HTERT RPE-1 (cell line): ENCODE measurements around the gene GABBR2.

ENCODE experiments used
- in situ Hi-C: fragments of 300-500 bp; cut with MboI; formaldehyde crosslinking; loops from 4 replicates; pipeline ENCODE4 v1.14.3; 2020; ENCODE audit warnings: low sequenced_read_pairs

The GABBR2 gene

DNA sequence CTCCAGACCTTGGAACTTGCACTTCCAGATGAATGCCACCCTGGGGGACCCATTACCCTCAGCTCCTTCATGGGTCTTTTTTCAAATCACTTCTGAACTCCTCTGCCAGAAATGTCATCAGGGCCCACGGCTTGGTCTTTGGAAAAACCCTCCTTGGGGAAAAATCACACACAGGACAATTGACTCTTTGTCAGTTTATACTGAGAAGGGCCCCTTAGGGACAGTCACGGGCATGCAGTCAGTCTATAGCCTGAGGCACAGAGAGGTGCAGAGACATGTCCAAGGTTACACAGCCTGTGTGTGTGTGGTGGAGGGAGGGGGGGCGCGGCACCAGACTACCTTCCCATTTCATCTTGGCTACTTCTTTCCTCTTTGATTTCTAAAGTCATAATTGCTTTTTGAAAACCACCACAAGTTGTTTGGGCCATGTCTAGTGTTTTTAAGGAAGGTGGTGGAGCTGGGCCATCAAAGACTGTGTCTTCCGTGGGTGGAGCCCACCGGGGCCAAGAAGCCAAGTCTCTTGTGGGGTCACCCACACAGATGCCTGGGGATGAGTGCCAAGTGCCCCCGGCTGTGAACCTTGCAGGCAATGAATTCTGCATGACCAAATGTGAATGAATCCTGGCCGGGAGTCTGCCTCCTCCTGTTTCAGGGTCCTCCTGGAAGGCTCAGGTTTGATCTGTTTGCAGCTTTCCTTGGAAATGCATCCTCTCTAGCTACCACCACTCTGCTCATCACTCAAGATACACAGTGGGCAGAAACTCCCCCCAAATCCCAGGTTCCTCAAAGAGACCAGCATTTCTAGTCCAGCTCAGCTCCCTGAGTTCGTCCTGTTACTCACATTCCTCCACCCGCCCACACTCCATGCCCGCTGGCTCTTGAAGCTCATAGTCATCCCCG lies 253.2 kb downstream of the GABBR2 start:
- in situ Hi-C loops: no loop called here

DNA sequence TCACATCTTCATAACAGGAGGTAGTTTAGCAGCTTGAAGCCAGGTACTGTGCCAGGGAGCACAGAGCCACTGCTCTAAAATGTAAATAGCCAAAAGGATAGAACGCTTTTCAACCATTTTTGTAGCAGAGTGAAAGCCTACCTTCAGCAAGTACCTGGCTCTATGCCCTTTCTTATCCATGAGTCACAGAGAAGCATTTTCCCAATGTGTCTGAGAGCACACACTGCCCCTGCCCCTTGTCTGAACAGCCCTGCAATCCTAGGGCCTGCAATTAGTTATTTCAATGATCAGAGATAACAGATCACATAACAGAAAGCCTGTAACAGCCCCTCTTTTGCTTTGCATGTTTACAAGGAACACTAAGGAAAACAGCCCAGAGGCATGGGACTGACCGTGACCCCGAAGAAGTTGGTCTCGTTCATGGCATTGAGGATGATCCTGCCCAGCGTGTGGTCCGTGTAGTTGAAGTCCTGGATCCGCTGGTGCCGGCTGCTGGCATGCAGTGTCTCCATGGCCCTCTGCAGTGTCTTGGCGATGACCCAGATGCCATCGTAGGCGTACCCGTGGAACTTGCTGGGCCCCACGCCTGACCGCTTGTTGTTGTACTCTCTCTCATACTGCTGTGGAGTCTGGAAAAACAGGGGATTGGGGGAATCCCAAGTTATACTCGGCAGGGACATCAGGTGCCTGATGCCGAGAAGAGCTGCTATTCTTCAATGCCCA lies 255.0 kb downstream of the GABBR2 start:
- in situ Hi-C loops: no loop called here

DNA sequence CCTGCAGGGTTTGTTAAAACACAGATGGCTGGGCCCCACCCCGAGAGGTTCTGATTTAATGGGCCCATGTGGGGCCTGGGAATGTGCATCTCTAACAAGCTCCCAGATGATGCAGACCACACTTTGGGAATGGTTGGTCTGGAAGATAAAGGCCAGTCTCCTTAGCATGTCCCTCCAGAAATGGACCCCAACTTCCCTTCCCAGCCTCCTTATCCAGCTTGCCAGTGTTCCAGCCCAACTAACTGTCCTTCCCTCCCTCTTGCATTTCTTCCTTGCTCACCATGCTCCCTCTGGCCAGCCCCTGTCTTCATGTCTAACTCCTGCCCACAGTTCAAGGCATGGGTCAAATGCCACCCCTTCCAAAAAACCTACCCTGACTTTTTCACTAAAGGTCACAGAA lies 257.2 kb downstream of the GABBR2 start:
- in situ Hi-C loops: no loop called here

DNA sequence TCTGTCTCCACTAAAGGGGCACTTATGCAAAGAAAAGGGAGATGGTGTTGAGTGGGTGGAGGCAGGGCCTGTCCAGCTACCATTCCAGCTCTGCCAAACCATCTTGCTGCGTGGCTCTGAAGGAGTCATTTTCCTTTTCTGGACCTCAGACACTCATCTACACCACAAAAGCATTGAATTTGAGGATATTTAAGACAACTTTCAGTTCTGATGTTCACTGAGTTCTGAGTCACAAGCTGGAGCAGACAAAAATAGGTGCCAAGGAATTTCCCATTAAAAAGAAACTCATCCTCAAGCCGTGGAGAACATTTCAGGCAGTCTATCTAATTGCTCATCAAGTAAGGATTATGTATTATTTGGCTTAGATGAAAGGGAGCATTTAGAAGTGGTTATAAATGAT lies 258.2 kb downstream of the GABBR2 start:
- in situ Hi-C loops: no loop called here

DNA sequence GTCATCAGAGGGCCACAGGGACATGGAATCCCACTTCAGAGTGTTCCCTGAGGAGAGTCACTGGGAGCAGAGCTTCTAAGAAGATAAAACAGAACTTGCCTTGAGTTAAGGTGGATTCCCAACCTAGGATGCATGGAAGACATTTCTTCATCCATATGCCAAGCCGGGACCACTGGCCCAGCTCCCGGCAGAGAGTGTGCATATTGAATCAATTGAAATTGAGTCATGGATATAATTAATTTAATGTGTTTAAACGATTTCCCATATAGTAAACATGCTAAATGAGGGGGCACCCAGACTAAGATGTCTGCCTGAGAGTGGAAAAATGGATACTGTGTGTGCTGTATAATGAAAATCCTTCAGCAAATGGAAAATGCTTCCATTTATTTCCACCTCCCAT lies 258.9 kb downstream of the GABBR2 start:
- in situ Hi-C loops: no loop called here

DNA sequence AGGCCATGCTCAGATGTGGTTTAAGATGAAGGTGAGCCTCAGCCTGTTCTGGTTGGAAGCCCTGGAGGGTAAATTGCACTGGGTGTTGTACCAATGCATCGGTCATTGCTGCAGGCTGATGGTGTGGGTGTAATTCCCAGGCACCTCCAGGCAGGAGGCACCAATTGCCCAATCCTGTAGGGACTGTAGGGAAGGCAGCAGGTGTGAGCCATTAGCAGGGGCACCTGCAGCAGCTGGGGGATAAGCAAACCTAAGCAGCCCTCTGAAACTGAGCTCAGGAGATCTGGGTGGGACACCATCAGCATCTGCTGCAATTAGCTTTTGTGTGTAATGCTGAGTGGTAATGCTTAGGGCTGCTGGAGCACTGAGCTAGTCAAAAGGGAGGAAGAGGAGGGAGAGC lies 263.2 kb downstream of the GABBR2 start:
- in situ Hi-C loops: no loop called here

DNA sequence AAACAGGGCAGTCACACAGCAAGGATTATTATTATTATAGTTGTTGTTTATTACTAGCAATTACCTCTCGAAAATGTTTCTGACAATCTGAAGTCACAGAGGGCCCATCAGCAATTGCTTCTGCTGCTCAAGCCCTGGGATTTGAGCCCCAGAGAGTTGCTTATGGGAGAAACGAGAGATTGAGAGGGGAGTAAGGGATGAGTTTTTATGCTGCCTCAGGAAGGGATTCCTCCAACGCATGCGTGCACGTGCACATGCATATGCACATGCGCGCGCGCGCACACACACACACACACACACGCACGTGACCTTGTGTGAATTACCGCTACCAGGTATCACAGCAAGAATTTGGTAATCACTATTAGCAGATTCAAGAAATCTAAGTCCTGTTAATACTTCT lies 264.1 kb downstream of the GABBR2 start:
- in situ Hi-C loops: no loop called here

DNA sequence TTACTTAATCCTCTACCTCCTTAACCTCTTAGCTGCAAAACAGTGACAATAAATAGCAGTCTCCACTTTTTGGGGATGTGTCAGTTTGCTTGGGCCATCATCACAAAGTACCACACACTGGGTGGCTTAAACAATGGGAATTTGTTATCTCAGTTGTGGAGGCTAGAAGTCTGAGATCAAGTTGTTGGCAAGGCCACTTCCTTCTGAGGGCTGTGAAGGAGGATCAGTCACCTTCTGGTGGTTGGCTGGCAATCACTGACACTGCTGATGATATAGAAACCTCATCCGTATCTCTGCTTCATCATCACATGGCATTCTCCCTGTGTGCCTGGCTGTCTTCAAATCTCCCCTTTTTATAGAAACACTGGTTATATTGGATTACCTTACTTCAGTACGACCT lies 266.2 kb downstream of the GABBR2 start:
- in situ Hi-C loops: no loop called here

DNA sequence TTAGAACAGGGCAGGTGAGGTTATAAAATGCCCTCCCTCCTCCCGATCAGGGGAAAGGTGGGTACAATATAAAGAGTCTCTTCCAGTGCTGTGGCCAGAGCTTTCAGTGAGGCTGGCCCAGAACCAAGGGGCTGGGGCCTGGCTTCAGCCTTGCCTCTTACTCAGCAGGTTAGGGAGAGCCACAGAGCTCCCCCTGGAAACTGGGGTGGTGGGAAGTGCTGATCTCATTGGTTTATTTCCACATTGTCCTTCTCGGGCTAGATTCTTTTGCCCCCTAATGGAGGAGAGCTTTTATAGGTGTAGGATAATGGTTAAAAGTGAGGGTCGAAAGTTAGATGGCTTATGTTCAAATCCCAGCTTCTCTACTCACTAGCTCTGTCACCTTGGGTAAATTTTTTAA lies 266.6 kb downstream of the GABBR2 start:
- in situ Hi-C loops: no loop called here

DNA sequence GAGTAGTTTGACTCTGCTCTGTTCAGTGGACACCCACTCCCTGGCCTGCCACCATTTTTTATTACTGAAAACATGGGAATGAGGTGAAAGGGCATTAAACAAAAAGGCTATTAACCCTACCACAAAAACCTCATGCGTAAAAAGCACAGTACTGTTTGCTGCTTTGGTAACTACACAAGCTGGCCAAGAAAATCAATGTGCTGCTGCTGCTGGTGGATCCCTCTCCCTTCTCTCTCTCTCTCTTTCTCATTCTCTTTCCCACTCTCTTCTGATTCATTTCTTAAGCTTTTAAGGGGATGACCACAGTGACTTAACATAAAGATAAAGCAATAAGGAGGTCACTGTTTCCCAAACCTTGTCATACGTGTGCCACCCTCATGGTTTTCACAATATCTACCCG lies 270.1 kb downstream of the GABBR2 start:
- in situ Hi-C loops: no loop called here

DNA sequence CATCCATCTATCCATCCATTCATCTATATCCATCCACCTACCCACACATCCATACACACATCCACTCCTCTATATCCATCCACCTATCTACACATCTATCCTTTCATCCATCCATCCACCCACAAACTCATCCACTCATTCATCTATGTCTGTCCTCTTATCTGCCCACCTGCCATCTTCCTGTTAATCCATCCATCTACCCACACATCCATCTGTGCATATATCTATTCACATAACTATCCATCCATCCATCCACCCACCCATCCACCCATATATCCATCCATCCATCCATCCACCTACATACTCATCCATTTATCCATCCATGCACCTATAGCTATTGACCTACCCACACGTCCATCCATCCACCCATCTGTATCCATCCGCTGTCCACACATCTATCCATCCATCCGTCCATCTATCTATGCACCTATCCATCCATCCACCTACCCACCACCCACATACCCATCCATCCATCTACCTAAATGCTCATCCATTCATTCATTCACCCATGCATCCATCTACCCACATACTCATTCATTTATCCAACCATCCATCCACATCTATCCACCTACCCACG lies 271.2 kb downstream of the GABBR2 start:
- in situ Hi-C loops: no loop called here

DNA sequence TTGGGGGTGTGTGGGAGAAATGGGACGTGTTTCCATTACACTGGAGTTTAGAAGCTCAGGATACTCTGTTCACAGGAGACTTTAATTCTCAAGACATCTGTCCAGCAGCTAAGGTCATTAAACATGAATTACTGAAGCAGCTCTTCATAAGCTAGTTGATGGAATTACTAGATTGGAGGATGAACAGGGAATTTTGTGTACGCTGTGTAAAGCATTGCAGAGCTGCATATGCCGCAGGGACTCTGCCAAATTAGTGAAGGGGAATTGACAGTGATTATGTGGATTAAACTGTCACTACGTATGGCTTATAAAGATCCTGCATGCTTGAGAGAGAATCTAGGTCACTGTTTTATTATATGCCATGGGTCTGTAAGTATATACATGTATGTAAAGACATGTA lies 275.8 kb downstream of the GABBR2 start:
- in situ Hi-C loops: no loop called here

DNA sequence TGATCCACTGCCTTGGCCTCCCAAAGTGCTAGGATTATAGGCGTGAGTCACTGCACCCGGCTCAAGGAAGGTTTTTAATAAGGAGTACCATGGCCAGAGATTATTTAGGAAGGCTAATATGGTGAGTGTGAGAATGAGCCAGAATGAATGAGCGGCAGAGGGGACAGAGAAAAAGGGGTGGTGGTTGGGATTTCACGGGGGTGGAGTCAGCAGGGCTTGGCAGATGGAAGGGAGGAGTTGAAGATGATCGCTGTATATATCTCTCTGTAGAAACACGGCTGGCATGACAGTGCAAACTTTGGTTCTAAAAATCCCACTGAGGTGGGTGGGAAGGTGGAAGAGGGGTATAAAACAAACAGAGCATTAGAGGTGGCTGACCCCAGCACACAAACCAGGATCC lies 276.6 kb downstream of the GABBR2 start:
- in situ Hi-C loops: no loop called here

DNA sequence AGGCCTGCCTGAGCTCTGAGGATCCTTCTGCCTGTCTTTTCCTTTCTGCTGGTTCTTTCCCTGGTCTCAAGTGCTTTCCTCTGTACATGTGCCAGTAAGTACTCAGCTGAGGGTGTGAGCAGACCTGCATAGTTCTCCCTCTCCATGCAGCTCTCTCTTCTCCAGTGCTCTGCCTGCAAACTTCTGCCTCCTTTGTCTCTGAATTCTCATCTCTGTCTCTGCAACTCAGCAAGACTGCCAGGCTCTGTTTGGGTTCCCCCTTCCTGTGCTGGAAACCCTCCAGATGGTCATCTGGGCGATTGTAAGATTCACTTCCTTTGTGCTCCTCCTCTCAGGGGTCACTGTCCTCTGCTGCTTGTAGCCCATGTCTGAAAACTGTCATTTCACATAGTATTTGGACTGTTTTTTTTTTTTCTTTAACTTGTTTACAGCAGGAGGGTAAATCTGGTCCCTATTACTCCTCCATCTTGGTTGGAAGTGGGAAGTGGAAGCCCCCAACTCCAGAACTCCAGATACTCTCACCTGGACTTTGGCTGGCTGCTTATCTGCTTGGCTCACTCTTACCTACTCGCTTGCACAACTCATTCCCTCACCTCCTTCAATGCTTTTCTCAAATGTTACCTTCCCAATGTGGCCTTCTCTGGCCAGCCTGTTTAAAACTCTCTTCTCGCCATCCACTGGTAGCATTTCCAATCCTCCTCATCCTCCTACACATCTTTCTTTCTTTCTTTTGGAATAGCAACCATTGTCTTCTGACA lies 278.0 kb downstream of the GABBR2 start:
- in situ Hi-C loops: no loop called here

DNA sequence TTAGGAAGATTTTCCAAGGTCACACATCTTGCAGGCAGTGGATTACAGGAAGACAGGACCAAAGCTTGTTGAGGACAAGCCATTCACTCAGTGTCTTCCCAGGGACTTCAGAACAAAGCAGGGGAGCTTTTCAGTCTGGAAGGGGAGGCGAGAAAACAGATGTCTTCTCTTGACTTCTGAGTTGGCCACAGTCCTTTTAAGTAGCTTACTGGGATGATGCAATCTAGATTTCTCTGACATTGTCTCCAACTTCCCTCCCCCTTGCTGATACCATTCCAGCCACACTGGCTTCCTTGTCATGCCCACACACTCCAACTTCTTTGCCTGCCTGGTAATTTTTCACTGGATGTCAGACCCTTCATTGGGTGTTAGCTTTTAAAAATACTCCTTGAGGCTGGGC lies 279.1 kb downstream of the GABBR2 start:
- in situ Hi-C loops: no loop called here

DNA sequence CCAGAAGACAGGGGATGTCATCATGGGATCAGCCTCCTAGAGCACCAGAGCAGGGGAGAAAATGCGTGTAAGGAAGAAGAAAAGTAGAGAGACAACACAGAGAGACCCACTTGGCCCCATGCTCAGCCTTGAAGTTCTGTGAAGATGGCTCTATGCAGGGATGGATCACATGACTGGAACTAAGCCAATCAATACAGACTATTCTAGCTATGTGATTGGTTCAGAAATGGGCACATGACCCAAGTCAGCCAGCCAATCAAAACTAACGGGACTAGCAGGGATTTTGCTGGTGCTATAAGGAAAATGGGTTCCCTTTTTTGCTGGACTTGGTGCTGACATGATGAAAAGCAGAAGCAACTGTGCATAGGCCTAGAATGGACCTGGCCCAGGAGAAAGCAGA lies 280.3 kb downstream of the GABBR2 start:
- in situ Hi-C loops: no loop called here

DNA sequence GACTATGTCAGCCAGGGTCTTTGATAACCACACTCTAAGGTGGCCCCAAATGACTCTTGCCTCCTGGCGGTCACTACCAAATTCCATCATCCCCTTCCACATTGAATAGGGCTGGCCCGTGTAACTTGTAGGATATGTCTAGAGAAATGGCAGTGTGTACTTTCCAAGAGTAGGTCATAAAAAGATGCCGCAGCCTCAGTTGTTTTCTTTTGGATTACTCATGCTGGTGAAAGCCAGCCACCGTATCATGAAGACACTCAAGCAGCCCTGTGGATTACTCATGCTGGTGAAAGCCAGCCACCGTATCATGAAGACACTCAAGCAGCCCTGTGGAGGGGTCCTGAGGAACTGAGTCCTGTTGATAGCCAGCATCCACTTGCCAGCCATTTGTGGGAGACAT lies 281.2 kb downstream of the GABBR2 start:
- in situ Hi-C loops: no loop called here

DNA sequence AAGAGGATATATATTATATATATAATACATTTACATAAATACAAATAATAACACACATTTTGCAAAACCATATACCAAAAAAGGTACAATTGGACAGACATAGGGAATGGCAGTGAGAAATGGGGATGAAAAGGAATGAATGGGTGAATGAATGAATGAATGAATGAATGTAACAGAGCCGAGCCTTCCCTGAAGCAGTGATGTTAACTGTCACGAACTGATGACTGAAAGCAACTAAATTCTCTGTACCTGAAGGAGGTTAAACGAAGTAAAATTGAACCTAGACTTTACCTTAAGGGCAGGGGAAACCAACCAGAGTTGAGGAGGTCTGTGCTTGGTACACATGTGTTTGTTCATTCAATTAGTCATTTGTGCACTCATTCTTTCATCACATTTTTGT lies 283.7 kb downstream of the GABBR2 start:
- in situ Hi-C loops: no loop called here

DNA sequence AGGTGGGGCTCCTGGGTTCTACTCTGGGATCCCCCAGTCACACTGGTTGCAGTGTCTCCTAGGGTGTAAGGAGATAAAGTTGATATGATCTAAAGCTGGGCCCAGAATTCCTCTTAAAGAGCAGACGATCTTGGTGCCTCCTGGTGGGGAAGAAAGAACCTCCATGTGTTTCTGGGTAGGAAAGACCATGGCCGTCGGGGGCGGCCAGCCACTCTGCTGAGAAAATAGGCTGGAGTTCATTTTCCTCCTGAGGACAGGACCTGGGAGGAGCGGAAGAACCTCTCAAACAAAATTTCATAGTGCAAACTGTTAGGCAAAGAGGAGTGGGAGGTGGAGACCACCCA lies 289.5 kb downstream of the GABBR2 start:
- in situ Hi-C loops: no loop called here

DNA sequence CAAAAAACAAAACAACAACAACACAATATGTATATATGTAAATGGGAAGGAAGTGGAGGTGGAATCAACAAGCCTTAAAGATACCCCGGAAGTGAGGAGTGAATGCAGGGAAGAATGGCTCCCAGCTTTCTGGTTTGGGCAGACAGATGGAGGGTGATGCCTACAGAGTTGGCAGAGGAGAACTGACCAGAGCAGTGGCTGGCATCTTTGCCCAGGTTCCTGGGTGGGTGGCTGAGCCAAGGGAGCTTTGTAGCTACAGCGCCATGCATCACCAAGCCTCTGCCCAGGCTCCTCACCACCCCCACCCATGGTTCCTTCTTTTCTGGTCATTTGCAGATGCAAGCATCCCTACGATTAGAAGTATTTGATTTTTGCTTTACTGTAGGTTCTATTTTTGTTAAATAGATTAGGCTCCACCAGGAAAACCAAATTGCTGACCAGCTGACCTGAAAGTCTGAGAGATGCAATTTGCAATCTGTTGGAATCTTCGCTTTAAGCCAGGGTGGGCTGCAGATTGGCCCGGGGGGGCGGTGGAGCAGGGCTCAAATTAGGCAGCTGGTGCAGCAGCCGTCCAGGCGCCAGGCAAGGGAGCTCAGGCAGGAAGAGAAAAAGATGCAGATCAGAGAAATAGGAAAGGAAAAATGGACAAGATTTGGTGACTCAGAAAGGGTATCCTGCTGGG lies 290.0 kb downstream of the GABBR2 start:
- in situ Hi-C loops: no loop called here
